Measurements from ENCODE around the gene TSNAX. TPM values are rescaled to one million over a fixed set of nuclear protein-coding genes. Genes with fewer than 3 reads are reported as not detected.
"Not testable (repeated sequence)": the region's sequence is repeated elsewhere in the genome, so short reads cannot be mapped to it uniquely, and the experiment has no call there.

TSNAX gene
- total and polyA plus RNA-seq, 4 donors = 11.4 to 41.1 (median 32.5) TPM

GRCh38 chr1:231592809-231593208 is 64.3 kb downstream of the TSNAX start:
- no peaks in the 10 kb centered on the region for H3K9me3 ChIP-seq (ENCODE audit: control insufficient read depth in 4 of 4, insufficient read depth in 3 of 4, low read length in 3 of 4)
- no peak overlapping the region for H3K27ac ChIP-seq (ENCODE audit: low read depth in 1 of 2, low read length in 1 of 2)
- no peak overlapping the region for H3K9ac ChIP-seq (ENCODE audit: insufficient read depth in 1 of 2, low read length in 2 of 2)
- H3K4me1 ChIP-seq (ENCODE audit: control insufficient read depth in 5 of 5, insufficient read depth in 5 of 5, low read length in 5 of 5) = peaks cover 0 to 6% (median 3%) of the 10 kb centered on the region in 5 donors
- H3K27me3 ChIP-seq (ENCODE audit: control insufficient read depth in 3 of 3, insufficient read depth in 3 of 3, low read length in 2 of 3) = no peaks in the 10 kb centered on the region
- no peak for DNase-seq
- ATAC-seq (ENCODE audit: insufficient read depth, low FRiP score) = no peak
- WGBS, 2 donors = 93 to 94% methylated on average over 1 of the region's 1 CpG
- H3K36me3 ChIP-seq (ENCODE audit: control insufficient read depth in 4 of 4, insufficient read depth in 4 of 4, low read length in 4 of 4) = no peaks in the 10 kb centered on the region
- H3K4me3 ChIP-seq = no peak overlapping the region
- no peak for TF ChIP-seq CTCF (IDR thresholded peaks at IDR 0.05; ENCODE audit: control extremely low read depth, extremely low read depth)

- not testable (repeated sequence) for H3K9me3 ChIP-seq (ENCODE audit: control insufficient read depth in 4 of 4, insufficient read depth in 3 of 4, low read length in 3 of 4); H3K27me3 ChIP-seq (ENCODE audit: control insufficient read depth in 3 of 3, insufficient read depth in 3 of 3, low read length in 2 of 3); H3K27ac ChIP-seq (ENCODE audit: low read depth in 1 of 2, low read length in 1 of 2); H3K4me3 ChIP-seq; DNase-seq; H3K9ac ChIP-seq (ENCODE audit: insufficient read depth in 1 of 2, low read length in 2 of 2); H3K36me3 ChIP-seq (ENCODE audit: control insufficient read depth in 4 of 4, insufficient read depth in 4 of 4, low read length in 4 of 4); ATAC-seq (ENCODE audit: insufficient read depth, low FRiP score); H3K4me1 ChIP-seq (ENCODE audit: control insufficient read depth in 5 of 5, insufficient read depth in 5 of 5, low read length in 5 of 5)
- WGBS, 2 donors = 93 to 97% methylated on average over 1 of the region's 1 CpG
These were observed 64.8 kb downstream of the TSNAX start for GRCh38 chr1:231593264-231593663.

- no peak overlapping the region for H3K9ac ChIP-seq (ENCODE audit: insufficient read depth in 1 of 2, low read length in 2 of 2)
- peaks cover 0 to 7% (median 4%) of the 10 kb centered on the region in 5 donors for H3K4me1 ChIP-seq (ENCODE audit: control insufficient read depth in 5 of 5, insufficient read depth in 5 of 5, low read length in 5 of 5)
- DNase-seq (no peak), ATAC-seq (ENCODE audit: insufficient read depth, low FRiP score) (no peak)
- WGBS, 2 donors = 35 to 42% methylated on average over 2 of the region's 2 CpGs
- H3K27me3 ChIP-seq (ENCODE audit: control insufficient read depth in 3 of 3, insufficient read depth in 3 of 3, low read length in 2 of 3) = no peaks in the 10 kb centered on the region
- no peaks in the 10 kb centered on the region for H3K9me3 ChIP-seq (ENCODE audit: control insufficient read depth in 4 of 4, insufficient read depth in 3 of 4, low read length in 3 of 4)
- H3K27ac ChIP-seq (ENCODE audit: low read depth in 1 of 2, low read length in 1 of 2) = no peak overlapping the region
- no peak for TF ChIP-seq CTCF (IDR thresholded peaks at IDR 0.05; ENCODE audit: control extremely low read depth, extremely low read depth)
- no peaks in the 10 kb centered on the region for H3K36me3 ChIP-seq (ENCODE audit: control insufficient read depth in 4 of 4, insufficient read depth in 4 of 4, low read length in 4 of 4)
- H3K4me3 ChIP-seq = no peak overlapping the region
These were observed 65.7 kb downstream of the TSNAX start for GRCh38 chr1:231594123-231594522.

- no peak overlapping the region for H3K27ac ChIP-seq (ENCODE audit: low read depth in 1 of 2, low read length in 1 of 2)
- H3K9me3 ChIP-seq (ENCODE audit: control insufficient read depth in 4 of 4, insufficient read depth in 3 of 4, low read length in 3 of 4) = no peaks in the 10 kb centered on the region
- H3K27me3 ChIP-seq (ENCODE audit: control insufficient read depth in 3 of 3, insufficient read depth in 3 of 3, low read length in 2 of 3) = no peaks in the 10 kb centered on the region
- H3K9ac ChIP-seq (ENCODE audit: insufficient read depth in 1 of 2, low read length in 2 of 2) = no peak overlapping the region
- DNase-seq = no peak
- no peak for TF ChIP-seq CTCF (IDR thresholded peaks at IDR 0.05; ENCODE audit: control extremely low read depth, extremely low read depth)
- no peak for ATAC-seq (ENCODE audit: insufficient read depth, low FRiP score)
- peaks cover 0 to 8% (median 4%) of the 10 kb centered on the region in 5 donors for H3K4me1 ChIP-seq (ENCODE audit: control insufficient read depth in 5 of 5, insufficient read depth in 5 of 5, low read length in 5 of 5)
- H3K4me3 ChIP-seq = no peak overlapping the region
- WGBS, 2 donors = 81 to 88% methylated on average over 4 of the region's 4 CpGs
- H3K36me3 ChIP-seq (ENCODE audit: control insufficient read depth in 4 of 4, insufficient read depth in 4 of 4, low read length in 4 of 4) = no peaks in the 10 kb centered on the region
These were observed 66.3 kb downstream of the TSNAX start for GRCh38 chr1:231594749-231595148.

All from lung (tissue), 12 donors.